Measurements from ENCODE around the gene NAV1. TPM values are rescaled to one million over a fixed set of nuclear protein-coding genes. Genes with fewer than 3 reads are reported as not detected.
A peak's percentile ranks its signal among the peaks of the same experiment; 100 is the strongest.

The NAV1 gene
- polyA plus RNA-seq, 4 donors, result 0.67 to 6.4 (median 3.4) TPM

DNA sequence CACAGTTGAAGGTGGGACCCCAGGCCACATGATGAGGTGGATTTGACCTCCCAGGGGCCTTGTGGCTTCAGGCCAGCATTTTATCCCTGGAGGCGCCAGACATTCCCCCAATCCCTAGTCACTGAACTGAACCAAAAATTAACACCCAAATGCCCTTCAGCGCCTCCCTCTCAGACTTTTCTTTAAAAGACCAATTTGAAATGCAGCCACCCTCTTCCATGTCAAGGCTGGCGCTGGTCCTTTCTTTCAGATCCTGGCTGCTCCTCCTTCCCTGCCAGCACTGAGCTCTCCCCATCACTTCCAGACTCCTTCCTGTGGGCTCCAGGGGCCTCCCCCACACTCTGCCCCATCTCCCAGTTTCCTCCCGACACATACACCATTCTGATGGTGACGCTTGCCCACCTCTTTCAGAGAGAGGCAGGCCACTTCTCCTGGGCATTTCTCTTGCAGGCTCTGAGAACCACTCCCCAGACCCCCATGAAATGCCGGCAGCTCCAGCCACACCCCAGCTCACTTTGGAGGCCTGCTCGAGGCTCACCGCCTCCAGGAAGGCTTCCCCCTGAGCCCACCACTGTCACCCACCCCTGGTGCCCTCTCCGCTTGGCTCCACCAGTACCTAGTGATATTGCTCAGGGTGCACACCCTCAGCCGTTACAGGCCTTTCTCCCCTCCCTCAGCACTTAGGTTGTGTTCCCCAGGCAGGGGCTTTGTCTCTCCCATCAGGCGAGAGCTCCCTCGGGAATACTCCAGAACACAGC, 27.0 kb downstream of the NAV1 start:
- Histone ChIP-seq H3K36me3 (ENCODE audit: control insufficient read depth in 3 of 3, insufficient read depth in 2 of 3, low read depth in 1 of 3, low read length in 3 of 3) (no peaks in the 10 kb centered on the region), H3K4me1 (ENCODE audit: control insufficient read depth in 3 of 3, insufficient read depth in 2 of 3, low read depth in 1 of 3, low read length in 2 of 3) (no peaks in the 10 kb centered on the region), H3K4me3 (ENCODE audit: low read depth in 1 of 3, low read length in 3 of 3) (no peak overlapping the region), H3K27ac (ENCODE audit: low read depth in 1 of 3, low read length in 2 of 3) (peak overlapping the region in 1 of 3 donors; percentile 5), H3K9me3 (ENCODE audit: control insufficient read depth in 2 of 2, insufficient read depth in 1 of 2, low read depth in 1 of 2, low read length in 1 of 2) (no peaks in the 10 kb centered on the region), H3K27me3 (ENCODE audit: control insufficient read depth in 3 of 3, insufficient read depth in 3 of 3, low read length in 3 of 3) (peaks cover 0 to 4% (median 0%) of the 10 kb centered on the region in 3 donors)
- DNase-seq (no peak), FAIRE-seq (no peak)
- WGBS, 3 donors, result 85 to 87% (median 86%) methylated on average over 12 of the region's 12 CpGs

- 56 to 77% (median 68%) methylated on average over 2 of the region's 2 CpGs for WGBS, 3 donors
These were observed 27.5 kb downstream of the NAV1 start for GRCh38 chr1:201566529-201566823.

DNA sequence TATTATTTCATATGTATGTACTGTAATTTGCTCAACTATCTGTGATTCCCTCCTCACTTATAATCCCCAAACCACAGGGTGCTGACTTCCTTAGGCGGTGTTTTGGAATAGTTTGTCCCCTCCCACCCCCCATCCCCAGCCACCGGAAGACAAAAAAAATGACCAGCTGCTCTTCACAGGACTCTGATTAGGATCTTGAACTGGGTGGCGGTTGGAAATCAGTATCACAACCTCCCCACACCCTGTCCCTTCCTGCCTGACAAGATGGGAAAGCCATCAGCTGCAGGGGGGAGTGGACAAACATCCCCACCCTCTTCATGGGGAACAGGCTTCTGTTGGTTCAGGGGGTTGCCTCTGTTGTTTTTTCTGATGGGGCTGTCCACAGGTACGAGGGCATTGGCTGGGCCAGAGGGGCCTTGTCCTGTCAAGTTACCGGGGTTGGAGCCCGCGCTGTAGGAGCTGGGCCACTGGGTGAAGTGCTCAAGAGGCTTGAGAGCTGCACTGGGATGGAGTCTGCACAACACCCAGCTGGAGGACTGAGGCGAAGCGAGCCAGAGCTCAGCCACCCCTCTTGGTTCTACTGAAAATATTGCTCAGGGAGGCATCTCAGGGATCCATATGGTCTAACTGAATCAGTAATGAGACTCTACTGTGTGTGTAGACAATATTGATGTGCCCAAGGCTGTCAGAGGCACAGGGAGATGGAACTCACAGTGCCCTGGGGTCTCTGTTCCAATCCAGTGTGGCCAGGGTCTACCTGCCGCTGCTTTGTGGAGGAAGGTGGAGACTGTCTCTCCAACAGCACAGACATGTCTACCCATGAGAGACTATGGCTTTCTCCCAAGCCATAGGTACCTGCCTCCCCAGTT, 28.2 kb downstream of the NAV1 start:
- no peak for FAIRE-seq
- H3K27me3 ChIP-seq (ENCODE audit: control insufficient read depth in 3 of 3, insufficient read depth in 3 of 3, low read length in 3 of 3), result peaks cover 0 to 4% (median 0%) of the 10 kb centered on the region in 3 donors
- no peaks in the 10 kb centered on the region for H3K9me3 ChIP-seq (ENCODE audit: control insufficient read depth in 2 of 2, insufficient read depth in 1 of 2, low read depth in 1 of 2, low read length in 1 of 2)
- DNase-seq, result no peak
- 85 to 88% (median 86%) methylated on average over 10 of the region's 10 CpGs for WGBS, 3 donors
- H3K4me1 ChIP-seq (ENCODE audit: control insufficient read depth in 3 of 3, insufficient read depth in 2 of 3, low read depth in 1 of 3, low read length in 2 of 3), result peaks cover 0 to 4% (median 0%) of the 10 kb centered on the region in 3 donors
- no peaks in the 10 kb centered on the region for H3K36me3 ChIP-seq (ENCODE audit: control insufficient read depth in 3 of 3, insufficient read depth in 2 of 3, low read depth in 1 of 3, low read length in 3 of 3)
- no peak overlapping the region for H3K27ac ChIP-seq (ENCODE audit: low read depth in 1 of 3, low read length in 2 of 3)
- no peak overlapping the region for H3K4me3 ChIP-seq (ENCODE audit: low read depth in 1 of 3, low read length in 3 of 3)

More at GRCh38 chr1:201566529-201566823, 27.5 kb downstream of the NAV1 start:
- Histone ChIP-seq H3K27me3 (ENCODE audit: control insufficient read depth in 3 of 3, insufficient read depth in 3 of 3, low read length in 3 of 3) (peaks cover 0 to 4% (median 0%) of the 10 kb centered on the region in 3 donors), H3K27ac (ENCODE audit: low read depth in 1 of 3, low read length in 2 of 3) (peak overlapping the region in 1 of 3 donors; percentile 5), H3K4me1 (ENCODE audit: control insufficient read depth in 3 of 3, insufficient read depth in 2 of 3, low read depth in 1 of 3, low read length in 2 of 3) (peaks cover 0 to 4% (median 0%) of the 10 kb centered on the region in 3 donors), H3K9me3 (ENCODE audit: control insufficient read depth in 2 of 2, insufficient read depth in 1 of 2, low read depth in 1 of 2, low read length in 1 of 2) (no peaks in the 10 kb centered on the region), H3K36me3 (ENCODE audit: control insufficient read depth in 3 of 3, insufficient read depth in 2 of 3, low read depth in 1 of 3, low read length in 3 of 3) (no peaks in the 10 kb centered on the region), H3K4me3 (ENCODE audit: low read depth in 1 of 3, low read length in 3 of 3) (no peak overlapping the region)
- FAIRE-seq, result no peak
- DNase-seq, result no peak

DNA sequence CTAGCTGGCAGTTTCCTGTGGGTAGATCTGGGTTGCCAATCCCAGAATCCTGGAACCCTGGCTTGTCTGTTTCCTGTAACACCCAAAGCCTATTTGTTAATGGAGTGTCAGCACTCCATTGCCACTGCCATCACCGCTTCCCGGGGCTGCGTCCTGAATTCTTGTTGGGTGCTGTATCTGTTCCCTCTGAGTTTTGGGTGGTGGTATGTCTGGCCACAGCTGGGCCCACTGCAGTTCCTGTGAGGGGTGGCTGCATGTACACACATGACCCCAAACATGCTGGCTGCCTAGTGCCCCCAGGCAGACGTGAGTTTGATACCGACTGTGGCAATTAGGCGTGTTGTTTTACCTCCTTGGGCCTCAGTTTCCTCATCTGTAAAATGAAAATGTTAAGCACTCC, 29.3 kb downstream of the NAV1 start:
- Histone ChIP-seq H3K27ac (ENCODE audit: low read depth in 1 of 3, low read length in 2 of 3) (no peak overlapping the region), H3K9me3 (ENCODE audit: control insufficient read depth in 2 of 2, insufficient read depth in 1 of 2, low read depth in 1 of 2, low read length in 1 of 2) (no peaks in the 10 kb centered on the region), H3K27me3 (ENCODE audit: control insufficient read depth in 3 of 3, insufficient read depth in 3 of 3, low read length in 3 of 3) (peaks cover 0 to 4% (median 0%) of the 10 kb centered on the region in 3 donors), H3K36me3 (ENCODE audit: control insufficient read depth in 3 of 3, insufficient read depth in 2 of 3, low read depth in 1 of 3, low read length in 3 of 3) (no peaks in the 10 kb centered on the region), H3K4me1 (ENCODE audit: control insufficient read depth in 3 of 3, insufficient read depth in 2 of 3, low read depth in 1 of 3, low read length in 2 of 3) (peaks cover 0 to 4% (median 0%) of the 10 kb centered on the region in 3 donors), H3K4me3 (ENCODE audit: low read depth in 1 of 3, low read length in 3 of 3) (no peak overlapping the region)
- 87 to 90% (median 89%) methylated on average over 6 of the region's 6 CpGs for WGBS, 3 donors
- FAIRE-seq (no peak), DNase-seq (no peak)

- Histone ChIP-seq H3K27me3 (ENCODE audit: control insufficient read depth in 3 of 3, insufficient read depth in 3 of 3, low read length in 3 of 3) (peaks cover 0 to 4% (median 0%) of the 10 kb centered on the region in 3 donors), H3K4me3 (ENCODE audit: low read depth in 1 of 3, low read length in 3 of 3) (no peak overlapping the region), H3K4me1 (ENCODE audit: control insufficient read depth in 3 of 3, insufficient read depth in 2 of 3, low read depth in 1 of 3, low read length in 2 of 3) (peaks cover 0 to 4% (median 0%) of the 10 kb centered on the region in 3 donors), H3K36me3 (ENCODE audit: control insufficient read depth in 3 of 3, insufficient read depth in 2 of 3, low read depth in 1 of 3, low read length in 3 of 3) (no peaks in the 10 kb centered on the region), H3K27ac (ENCODE audit: low read depth in 1 of 3, low read length in 2 of 3) (no peak overlapping the region), H3K9me3 (ENCODE audit: control insufficient read depth in 2 of 2, insufficient read depth in 1 of 2, low read depth in 1 of 2, low read length in 1 of 2) (no peaks in the 10 kb centered on the region)
- DNase-seq (no peak), FAIRE-seq (no peak)
- WGBS, 3 donors, result 71 to 84% (median 74%) methylated on average over 4 of the region's 4 CpGs
These were observed 29.9 kb downstream of the NAV1 start for GRCh38 chr1:201568859-201569294.

GRCh38 chr1:201570181-201570885, 31.4 kb downstream of the NAV1 start:
- DNase-seq (no peak), FAIRE-seq (no peak)
- H3K4me1 ChIP-seq (ENCODE audit: control insufficient read depth in 3 of 3, insufficient read depth in 2 of 3, low read depth in 1 of 3, low read length in 2 of 3), result peaks cover 0 to 4% (median 0%) of the 10 kb centered on the region in 3 donors
- H3K36me3 ChIP-seq (ENCODE audit: control insufficient read depth in 3 of 3, insufficient read depth in 2 of 3, low read depth in 1 of 3, low read length in 3 of 3), result no peaks in the 10 kb centered on the region
- H3K27me3 ChIP-seq (ENCODE audit: control insufficient read depth in 3 of 3, insufficient read depth in 3 of 3, low read length in 3 of 3), result peaks cover 0 to 4% (median 0%) of the 10 kb centered on the region in 3 donors
- H3K4me3 ChIP-seq (ENCODE audit: low read depth in 1 of 3, low read length in 3 of 3), result no peak overlapping the region
- 83 to 86% (median 84%) methylated on average over 4 of the region's 4 CpGs for WGBS, 3 donors
- peak overlapping the region in 2 of 3 donors; percentile 55 to 56 for H3K27ac ChIP-seq (ENCODE audit: low read depth in 1 of 3, low read length in 2 of 3)
- H3K9me3 ChIP-seq (ENCODE audit: control insufficient read depth in 2 of 2, insufficient read depth in 1 of 2, low read depth in 1 of 2, low read length in 1 of 2), result no peaks in the 10 kb centered on the region

GRCh38 chr1:201570886-201571624, 32.1 kb downstream of the NAV1 start:
- Histone ChIP-seq H3K27me3 (ENCODE audit: control insufficient read depth in 3 of 3, insufficient read depth in 3 of 3, low read length in 3 of 3) (peaks cover 0 to 6% (median 0%) of the 10 kb centered on the region in 3 donors), H3K4me1 (ENCODE audit: control insufficient read depth in 3 of 3, insufficient read depth in 2 of 3, low read depth in 1 of 3, low read length in 2 of 3) (peaks cover 0 to 4% (median 0%) of the 10 kb centered on the region in 3 donors), H3K36me3 (ENCODE audit: control insufficient read depth in 3 of 3, insufficient read depth in 2 of 3, low read depth in 1 of 3, low read length in 3 of 3) (no peaks in the 10 kb centered on the region), H3K9me3 (ENCODE audit: control insufficient read depth in 2 of 2, insufficient read depth in 1 of 2, low read depth in 1 of 2, low read length in 1 of 2) (no peaks in the 10 kb centered on the region), H3K27ac (ENCODE audit: low read depth in 1 of 3, low read length in 2 of 3) (peak overlapping the region in 2 of 3 donors; percentile 55 to 56), H3K4me3 (ENCODE audit: low read depth in 1 of 3, low read length in 3 of 3) (no peak overlapping the region)
- WGBS, 3 donors, result 76 to 87% (median 82%) methylated on average over 10 of the region's 10 CpGs
- no peak for FAIRE-seq
- DNase-seq, result no peak
